ENCODE measurements around the gene RANBP1. TPM values are rescaled to one million over a fixed set of nuclear protein-coding genes. Genes with fewer than 3 reads are reported as not detected.

Gene RANBP1
- 184 and 194 TPM in 2 replicates for total RNA-seq

GRCh38 chr22:20115691-20116375 lies at the start of gene RANBP1:
Gene RANBP1, plus strand, starts transcription at chr22:20116104. Its CDS starts 81 bp downstream, at chr22:20116185.

GRCh38 chr22:20079745-20080444 lies 36.0 kb upstream of the RANBP1 start, which contains the start of gene DGCR8:
Gene DGCR8, plus strand, starts transcription at chr22:20080241. Its CDS starts 5,723 bp downstream, at chr22:20085964.

GRCh38 chr22:20116951-20117632 lies 1.2 kb downstream of the RANBP1 start, which contains the start of gene TRMT2A:
Gene TRMT2A, minus strand, starts transcription at chr22:20117226. Its CDS starts 320 bp downstream, at chr22:20116906.

DNA sequence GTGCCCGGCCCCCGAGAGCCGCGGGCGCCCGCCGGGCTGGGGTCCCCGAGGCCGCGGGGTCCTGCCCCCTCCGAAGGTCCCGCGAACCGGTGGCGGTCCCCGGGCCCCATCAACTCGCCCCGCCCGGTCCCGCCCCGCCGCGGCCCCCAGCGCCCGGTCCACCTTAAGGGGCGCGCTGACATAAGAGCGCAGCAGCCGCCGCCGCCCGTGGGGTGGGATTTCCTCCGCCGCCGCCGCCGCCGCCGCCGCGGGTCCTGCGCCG lies 15.6 kb downstream of the RANBP1 start, which contains the start of gene ZDHHC8:
Gene ZDHHC8, plus strand, starts transcription at position 208 of the 262 bp plus-strand sequence. CDS start 144 bp downstream, outside the sequence.

GRCh38 chr22:20150381-20151275 lies 34.7 kb downstream of the RANBP1 start, which contains the start of gene CCDC188:
Gene CCDC188, minus strand, starts transcription at chr22:20151055. Its CDS starts 69 bp downstream, at chr22:20150986.

Other genes starting within 250 kb of the RANBP1 start
- gene COMT, start 174.3 kb upstream of the RANBP1 start, total RNA-seq, result 252 and 308 TPM in 2 replicates
- gene TXNRD2, start 174.3 kb upstream of the RANBP1 start, total RNA-seq, result 13.1 and 18.2 TPM in 2 replicates
- gene ARVCF, start 99.3 kb upstream of the RANBP1 start, total RNA-seq, result 8.6 and 13.2 TPM in 2 replicates
- 54.1 and 61.5 TPM in 2 replicates for gene TANGO2, start 95.0 kb upstream of the RANBP1 start, total RNA-seq
- gene DGCR8, start 35.9 kb upstream of the RANBP1 start, total RNA-seq, result 26.1 and 41.0 TPM in 2 replicates
- gene TRMT2A, start 1.1 kb downstream of the RANBP1 start, total RNA-seq, result 40.7 and 42.3 TPM in 2 replicates
- gene ZDHHC8, start 15.7 kb downstream of the RANBP1 start, total RNA-seq, result 8.6 and 32.7 TPM in 2 replicates
- gene CCDC188, start 35.0 kb downstream of the RANBP1 start, total RNA-seq, result 0.30 TPM in 1 of 2 replicates, not detected in the other
- gene RTN4R, start 152.2 kb downstream of the RANBP1 start, total RNA-seq, result 0.59 and 0.97 TPM in 2 replicates
- 28.7 and 40.4 TPM in 2 replicates for gene DGCR6L, start 204.0 kb downstream of the RANBP1 start, total RNA-seq

Measured in smooth muscle cell of the umbilical artery (primary cell).